RWPE2 (cell line): ENCODE measurements around the gene CCDC116.
"Not testable (repeated sequence)": the region's sequence is repeated elsewhere in the genome, so short reads cannot be mapped to it uniquely, and the experiment has no call there.

Experiments used
- ATAC-seq: fragments of 200-7000 bp; cut with Tn5 transposase; 3 replicates; pipeline ENCODE4 v1.9.1; 2021; ENCODE audit warnings: low read depth
- DNase-seq: peaks from one replicate; pipeline ENCODE4 v3.0.0-alpha.2; 2020; ENCODE audit warnings: low spot score
- H3K27ac ChIP-seq: fragments of 450-650 bp; 2 replicates; pipeline ENCODE4 v1.5.1; 2017; ENCODE audit warnings: mild to moderate bottlenecking; ENCODE audit not compliant: poor library complexity, severe bottlenecking
- H3K27me3 ChIP-seq: fragments of 250-450 bp; sonication (Bioruptor Pico); 2 replicates; pipeline ENCODE4 v1.5.1; 2021; ENCODE audit warnings: mild to moderate bottlenecking, moderate library complexity; ENCODE audit not compliant: insufficient read depth, poor library complexity, severe bottlenecking
- H3K36me3 ChIP-seq: fragments of 250-450 bp; sonication (Bioruptor Pico); 2 replicates; pipeline ENCODE4 v1.5.1; 2020; ENCODE audit warnings: low read depth, mild to moderate bottlenecking, moderate library complexity
- H3K4me1 ChIP-seq: fragments of 250-450 bp; sonication (Bioruptor Pico); 2 replicates; pipeline ENCODE4 v1.5.1; 2021; ENCODE audit warnings: mild to moderate bottlenecking, moderate library complexity; ENCODE audit not compliant: insufficient read depth, poor library complexity, severe bottlenecking
- H3K4me3 ChIP-seq: fragments of 250-450 bp; sonication (Bioruptor Pico); 2 replicates; pipeline ENCODE4 v1.5.1; 2021; ENCODE audit warnings: mild to moderate bottlenecking, moderate library complexity; ENCODE audit not compliant: severe bottlenecking
- H3K9me3 ChIP-seq: fragments of 250-450 bp; sonication (Bioruptor Pico); 2 replicates; pipeline ENCODE4 v1.5.1; 2021; ENCODE audit warnings: mild to moderate bottlenecking, moderate library complexity; ENCODE audit not compliant: severe bottlenecking
- TF ChIP-seq, protein P1 (sequence below): fragments of 450-650 bp; IDR thresholded peaks from one replicate; pipeline ENCODE4 v1.5.1; 2017; ENCODE audit warnings: mild to moderate bottlenecking, moderate library complexity; ENCODE audit not compliant: poor library complexity, severe bottlenecking

Gene CCDC116

DNA sequence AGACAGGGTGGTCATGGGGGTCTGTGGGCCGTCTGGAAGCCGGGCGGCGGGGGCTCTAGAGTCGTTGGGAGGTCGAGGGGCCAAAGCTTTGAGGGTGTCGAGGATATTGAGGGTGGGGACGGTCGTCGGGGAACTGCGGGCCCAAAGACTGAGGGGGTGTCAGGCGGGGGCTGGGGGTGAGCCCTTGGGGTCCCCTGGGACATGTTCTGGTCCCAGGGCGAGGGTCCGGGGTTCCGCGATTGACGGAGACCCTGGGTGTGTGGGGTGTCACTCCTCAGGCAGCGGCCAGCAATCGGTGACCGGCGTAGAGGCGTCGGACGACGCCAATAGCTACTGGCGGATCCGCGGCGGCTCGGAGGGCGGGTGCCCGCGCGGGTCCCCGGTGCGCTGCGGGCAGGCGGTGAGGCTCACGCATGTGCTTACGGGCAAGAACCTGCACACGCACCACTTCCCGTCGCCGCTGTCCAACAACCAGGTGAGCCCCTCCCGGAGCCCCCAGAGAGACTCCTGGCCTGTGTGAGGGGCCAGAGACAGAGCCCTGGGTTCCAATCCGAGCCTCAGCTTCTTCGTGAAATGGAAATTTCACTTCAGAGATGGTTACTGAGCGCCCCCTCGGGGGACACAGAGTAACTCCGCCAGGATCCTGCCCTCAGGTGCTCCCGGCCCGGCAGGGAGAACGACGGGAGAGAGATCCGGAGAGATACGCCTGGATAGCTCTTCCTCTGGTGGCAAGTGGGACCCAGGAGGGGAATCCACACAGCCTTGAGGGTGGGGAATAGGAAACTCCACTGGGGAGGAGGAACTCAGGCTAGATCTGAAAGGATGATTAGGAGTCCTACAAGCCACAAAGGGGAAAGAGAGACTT is 10.3 kb downstream of the CCDC116 start:
- peaks cover 41% of the 10 kb centered on the region for H3K36me3 ChIP-seq
- peak overlapping the region; percentile 63 for H3K27ac ChIP-seq
- ATAC-seq (peak; percentile 14), DNase-seq (no peak)
- no peaks in the 10 kb centered on the region for H3K9me3 ChIP-seq
- H3K4me1 ChIP-seq: no peaks in the 10 kb centered on the region
- TF ChIP-seq, protein P1, sequence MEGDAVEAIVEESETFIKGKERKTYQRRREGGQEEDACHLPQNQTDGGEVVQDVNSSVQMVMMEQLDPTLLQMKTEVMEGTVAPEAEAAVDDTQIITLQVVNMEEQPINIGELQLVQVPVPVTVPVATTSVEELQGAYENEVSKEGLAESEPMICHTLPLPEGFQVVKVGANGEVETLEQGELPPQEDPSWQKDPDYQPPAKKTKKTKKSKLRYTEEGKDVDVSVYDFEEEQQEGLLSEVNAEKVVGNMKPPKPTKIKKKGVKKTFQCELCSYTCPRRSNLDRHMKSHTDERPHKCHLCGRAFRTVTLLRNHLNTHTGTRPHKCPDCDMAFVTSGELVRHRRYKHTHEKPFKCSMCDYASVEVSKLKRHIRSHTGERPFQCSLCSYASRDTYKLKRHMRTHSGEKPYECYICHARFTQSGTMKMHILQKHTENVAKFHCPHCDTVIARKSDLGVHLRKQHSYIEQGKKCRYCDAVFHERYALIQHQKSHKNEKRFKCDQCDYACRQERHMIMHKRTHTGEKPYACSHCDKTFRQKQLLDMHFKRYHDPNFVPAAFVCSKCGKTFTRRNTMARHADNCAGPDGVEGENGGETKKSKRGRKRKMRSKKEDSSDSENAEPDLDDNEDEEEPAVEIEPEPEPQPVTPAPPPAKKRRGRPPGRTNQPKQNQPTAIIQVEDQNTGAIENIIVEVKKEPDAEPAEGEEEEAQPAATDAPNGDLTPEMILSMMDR: peak; percentile 75
- H3K4me3 ChIP-seq: peak overlapping the region; percentile 79
- no peaks in the 10 kb centered on the region for H3K27me3 ChIP-seq

GRCh38 chr22:21643533-21644357 is 11.2 kb downstream of the CCDC116 start:
- Histone ChIP-seq H3K27me3 (no peaks in the 10 kb centered on the region), H3K9me3 (no peaks in the 10 kb centered on the region), H3K36me3 (peaks cover 44% of the 10 kb centered on the region), H3K27ac (peak overlapping the region; percentile 63), H3K4me3 (peak overlapping the region; percentile 79), H3K4me1 (no peaks in the 10 kb centered on the region)
- DNase-seq: no peak
- no peak for ATAC-seq
- TF ChIP-seq, protein P1: no peak

DNA sequence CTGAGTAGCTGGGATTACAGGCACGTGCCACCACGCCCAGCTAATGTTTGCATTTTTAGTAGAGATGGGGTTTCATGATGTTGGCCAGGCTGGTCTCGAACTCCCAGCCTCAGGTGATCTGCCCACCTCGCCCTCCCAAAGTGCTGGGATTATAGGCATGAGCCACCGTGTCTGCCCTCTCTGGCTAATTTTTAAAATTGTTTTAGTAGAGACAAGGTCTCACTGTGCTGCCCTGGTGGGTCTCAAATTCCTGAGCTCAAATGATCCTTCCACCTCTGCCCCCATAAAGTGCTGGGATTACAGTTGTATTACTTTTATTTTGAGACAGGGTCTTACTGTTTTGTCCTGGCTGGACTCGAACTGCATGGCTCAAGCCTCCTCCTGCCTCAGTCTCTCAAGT is 13.0 kb downstream of the CCDC116 start:
- H3K4me3 ChIP-seq, H3K9me3 ChIP-seq, DNase-seq, H3K4me1 ChIP-seq, H3K27ac ChIP-seq, ATAC-seq, H3K27me3 ChIP-seq: not testable (repeated sequence)
- H3K36me3 ChIP-seq: peaks cover 58% of the 10 kb centered on the region

- peaks cover 60% of the 10 kb centered on the region for H3K36me3 ChIP-seq
- ATAC-seq (peak; percentile 8; the same call in 1 of the 3 replicates), DNase-seq (no peak)
- no peaks in the 10 kb centered on the region for H3K27me3 ChIP-seq
- H3K27ac ChIP-seq: no peak overlapping the region
- H3K9me3 ChIP-seq: no peaks in the 10 kb centered on the region
- TF ChIP-seq, protein P1: peak; percentile 83
- no peaks in the 10 kb centered on the region for H3K4me1 ChIP-seq
- H3K4me3 ChIP-seq: no peak overlapping the region
Measured at GRCh38 chr22:21646608-21647590, 14.3 kb downstream of the CCDC116 start.

DNA sequence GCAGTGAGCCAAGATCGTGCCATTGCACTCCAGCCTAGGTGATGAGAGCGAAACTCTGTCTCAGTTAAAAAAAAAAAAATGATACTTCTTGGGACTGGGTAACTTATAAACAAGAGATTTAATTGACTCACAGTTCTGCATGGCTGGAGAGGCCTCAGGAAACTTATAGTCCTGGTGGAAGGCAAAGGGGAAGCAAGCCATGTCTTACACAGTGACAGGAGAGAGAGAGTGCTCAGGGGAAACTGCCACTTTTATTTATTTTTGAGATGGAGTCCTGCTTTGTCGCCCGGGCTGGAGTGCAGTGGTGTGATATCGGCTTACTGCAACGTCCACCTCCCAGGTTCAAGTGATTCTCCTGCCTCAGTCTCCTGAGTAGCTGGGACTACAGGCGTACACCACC is 17.7 kb downstream of the CCDC116 start:
- TF ChIP-seq, protein P1: no peak
- H3K4me3 ChIP-seq: no peak overlapping the region
- H3K9me3 ChIP-seq: no peaks in the 10 kb centered on the region
- ATAC-seq: no peak
- no peak for DNase-seq
- peaks cover 56% of the 10 kb centered on the region for H3K36me3 ChIP-seq
- no peaks in the 10 kb centered on the region for H3K27me3 ChIP-seq
- no peaks in the 10 kb centered on the region for H3K4me1 ChIP-seq
- peak overlapping the region; percentile 53 for H3K27ac ChIP-seq
